GM06990 (cell line): ENCODE data around the gene DIAPH3.

Experiments
- DNase-seq: peaks from one replicate; pipeline ENCODE4 v3.0.0-alpha.2; 2011; ENCODE audit not compliant: insufficient read length; ENCODE audit errors: extremely low read depth
- H3K27me3 ChIP-seq: replicated peaks from 2 replicates; pipeline ENCODE4 v1.6.0; 2011; ENCODE audit warnings: low read length; ENCODE audit not compliant: control insufficient read depth, insufficient read depth
- H3K36me3 ChIP-seq: 2 replicates; pipeline ENCODE4 v1.5.1; 2011; ENCODE audit warnings: low read length; ENCODE audit not compliant: control insufficient read depth, insufficient read depth
- H3K4me3 ChIP-seq: replicated peaks from 2 replicates; pipeline ENCODE4 v1.5.1; 2011; ENCODE audit warnings: low read depth, mild to moderate bottlenecking, control low read depth, low read length
- TF ChIP-seq, protein P1 (sequence below): IDR thresholded peaks from 2 replicates; pipeline ENCODE4 v1.5.1; 2011; ENCODE audit warnings: low read length, control low read depth, mild to moderate bottlenecking, inconsistent platforms; ENCODE audit not compliant: insufficient read depth, poor library complexity, severe bottlenecking

DIAPH3 gene

DNA sequence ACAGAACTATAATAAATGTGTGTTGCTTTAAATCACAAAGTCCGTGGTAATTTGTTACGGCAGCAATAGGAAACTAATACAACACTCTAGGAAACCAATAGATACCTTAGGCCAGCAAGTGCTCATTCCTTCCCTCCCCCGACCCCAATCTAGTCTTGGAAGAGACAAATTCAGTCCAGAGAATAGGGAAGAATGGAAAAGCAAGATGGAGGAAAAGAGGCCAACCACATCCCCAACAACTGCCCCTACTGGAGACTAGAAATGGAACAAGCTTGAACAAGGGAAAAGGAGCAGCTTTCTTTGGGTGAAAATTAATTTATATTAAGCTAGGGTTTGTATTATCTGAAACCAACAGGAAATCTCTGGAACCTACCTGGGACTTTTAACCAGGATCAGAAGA lies 54.4 kb downstream of the DIAPH3 start:
- DNase-seq: no peak
- Histone ChIP-seq H3K36me3 (peaks cover 2% of the 10 kb centered on the region; the same call in 1 of the 2 replicates), H3K4me3 (no peak overlapping the region), H3K27me3 (no peaks in the 10 kb centered on the region)
- TF ChIP-seq, protein P1, sequence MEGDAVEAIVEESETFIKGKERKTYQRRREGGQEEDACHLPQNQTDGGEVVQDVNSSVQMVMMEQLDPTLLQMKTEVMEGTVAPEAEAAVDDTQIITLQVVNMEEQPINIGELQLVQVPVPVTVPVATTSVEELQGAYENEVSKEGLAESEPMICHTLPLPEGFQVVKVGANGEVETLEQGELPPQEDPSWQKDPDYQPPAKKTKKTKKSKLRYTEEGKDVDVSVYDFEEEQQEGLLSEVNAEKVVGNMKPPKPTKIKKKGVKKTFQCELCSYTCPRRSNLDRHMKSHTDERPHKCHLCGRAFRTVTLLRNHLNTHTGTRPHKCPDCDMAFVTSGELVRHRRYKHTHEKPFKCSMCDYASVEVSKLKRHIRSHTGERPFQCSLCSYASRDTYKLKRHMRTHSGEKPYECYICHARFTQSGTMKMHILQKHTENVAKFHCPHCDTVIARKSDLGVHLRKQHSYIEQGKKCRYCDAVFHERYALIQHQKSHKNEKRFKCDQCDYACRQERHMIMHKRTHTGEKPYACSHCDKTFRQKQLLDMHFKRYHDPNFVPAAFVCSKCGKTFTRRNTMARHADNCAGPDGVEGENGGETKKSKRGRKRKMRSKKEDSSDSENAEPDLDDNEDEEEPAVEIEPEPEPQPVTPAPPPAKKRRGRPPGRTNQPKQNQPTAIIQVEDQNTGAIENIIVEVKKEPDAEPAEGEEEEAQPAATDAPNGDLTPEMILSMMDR: no peak

DNA sequence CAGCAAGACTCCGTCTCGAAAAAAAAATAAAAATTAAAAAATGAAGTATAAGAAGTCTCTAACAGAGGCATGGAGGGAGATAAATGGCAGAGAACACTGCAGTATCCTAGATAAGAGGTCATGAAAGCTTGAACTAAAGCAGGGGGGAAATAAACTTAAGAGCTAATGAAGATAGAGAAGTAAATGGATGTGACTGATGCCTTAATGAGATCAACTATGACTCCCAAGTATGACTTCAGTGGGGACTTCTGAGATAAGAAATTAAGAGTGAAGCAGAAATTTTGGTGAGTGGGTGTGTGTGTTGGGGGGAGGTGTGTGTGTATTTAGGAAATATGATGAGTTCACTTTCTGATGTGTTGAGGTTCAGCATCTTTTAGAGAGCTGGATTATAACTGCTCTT lies 55.1 kb downstream of the DIAPH3 start:
- TF ChIP-seq, protein P1: no peak
- Histone ChIP-seq H3K36me3 (peaks cover 2% of the 10 kb centered on the region; the same call in 1 of the 2 replicates), H3K4me3 (no peak overlapping the region), H3K27me3 (no peaks in the 10 kb centered on the region)
- DNase-seq: no peak

- Histone ChIP-seq H3K27me3 (no peaks in the 10 kb centered on the region), H3K4me3 (no peak overlapping the region), H3K36me3 (no peaks in the 10 kb centered on the region)
- TF ChIP-seq, protein P1: no peak
- no peak for DNase-seq
These were observed 63.9 kb downstream of the DIAPH3 start for GRCh38 chr13:60099631-60100420.

GRCh38 chr13:60095300-60095699 lies 68.4 kb downstream of the DIAPH3 start:
- Histone ChIP-seq H3K27me3 (no peaks in the 10 kb centered on the region), H3K4me3 (no peak overlapping the region), H3K36me3 (no peaks in the 10 kb centered on the region)
- DNase-seq: no peak
- TF ChIP-seq, protein P1: no peak

GRCh38 chr13:60094385-60095088 lies 69.2 kb downstream of the DIAPH3 start:
- Histone ChIP-seq H3K36me3 (no peaks in the 10 kb centered on the region), H3K27me3 (no peaks in the 10 kb centered on the region), H3K4me3 (no peak overlapping the region)
- TF ChIP-seq, protein P1: no peak
- DNase-seq: no peak
